ENCODE measurements around the gene HIBCH.
"Not testable (repeated sequence)": the region's sequence is repeated elsewhere in the genome, so short reads cannot be mapped to it uniquely, and the experiment has no call there.

HIBCH gene, protein sequence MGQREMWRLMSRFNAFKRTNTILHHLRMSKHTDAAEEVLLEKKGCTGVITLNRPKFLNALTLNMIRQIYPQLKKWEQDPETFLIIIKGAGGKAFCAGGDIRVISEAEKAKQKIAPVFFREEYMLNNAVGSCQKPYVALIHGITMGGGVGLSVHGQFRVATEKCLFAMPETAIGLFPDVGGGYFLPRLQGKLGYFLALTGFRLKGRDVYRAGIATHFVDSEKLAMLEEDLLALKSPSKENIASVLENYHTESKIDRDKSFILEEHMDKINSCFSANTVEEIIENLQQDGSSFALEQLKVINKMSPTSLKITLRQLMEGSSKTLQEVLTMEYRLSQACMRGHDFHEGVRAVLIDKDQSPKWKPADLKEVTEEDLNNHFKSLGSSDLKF

DNA sequence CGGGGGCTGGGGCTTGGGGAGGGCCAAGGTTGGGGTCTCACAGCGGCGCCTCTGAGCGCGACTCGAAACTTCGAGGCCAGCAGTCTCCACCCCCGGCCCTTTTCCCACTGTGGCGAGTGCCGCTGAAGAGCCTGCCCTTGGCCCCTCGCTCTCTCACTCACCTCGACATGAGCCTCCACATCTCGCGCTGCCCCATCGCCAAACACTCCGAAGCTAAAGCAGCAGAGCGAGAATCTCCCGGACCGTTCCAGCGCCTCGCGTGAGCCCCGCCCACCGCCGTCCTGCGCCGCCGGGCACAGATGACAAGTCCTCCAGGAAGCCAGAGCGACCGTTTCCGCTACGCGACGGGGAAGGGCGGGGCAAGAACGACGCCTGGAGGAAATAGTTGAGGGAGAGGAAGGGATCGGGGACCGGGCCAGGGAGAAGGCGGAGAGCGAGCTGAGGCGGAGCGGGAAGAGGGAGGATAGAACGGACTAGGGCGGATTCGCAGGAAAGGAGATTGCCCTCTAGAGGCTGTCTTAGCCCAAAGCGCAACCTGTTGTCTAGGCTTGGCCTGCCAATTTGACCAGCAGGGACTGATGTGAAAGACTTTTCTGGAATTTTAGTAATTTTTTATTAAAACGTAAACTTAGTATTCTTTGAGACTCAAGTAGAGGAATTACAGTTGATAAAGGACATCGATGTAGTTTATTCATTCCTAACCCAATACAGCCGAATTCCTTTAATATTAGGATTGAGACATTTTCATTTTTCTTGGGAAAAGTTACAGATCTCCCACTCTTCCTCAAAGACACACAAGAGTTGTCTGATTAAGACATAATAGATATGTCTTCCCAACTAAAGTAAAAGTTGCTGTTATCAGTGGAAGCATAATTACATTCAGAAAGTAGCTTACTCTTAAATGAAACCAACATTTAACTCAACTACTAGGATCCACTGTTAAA, at the start of gene HIBCH:
Gene HIBCH, minus strand, starts transcription at position 272 of the 944 bp plus-strand sequence. Its CDS starts 76 bp downstream, at position 196.
- peak; percentile 99 for DNase-seq

DNA sequence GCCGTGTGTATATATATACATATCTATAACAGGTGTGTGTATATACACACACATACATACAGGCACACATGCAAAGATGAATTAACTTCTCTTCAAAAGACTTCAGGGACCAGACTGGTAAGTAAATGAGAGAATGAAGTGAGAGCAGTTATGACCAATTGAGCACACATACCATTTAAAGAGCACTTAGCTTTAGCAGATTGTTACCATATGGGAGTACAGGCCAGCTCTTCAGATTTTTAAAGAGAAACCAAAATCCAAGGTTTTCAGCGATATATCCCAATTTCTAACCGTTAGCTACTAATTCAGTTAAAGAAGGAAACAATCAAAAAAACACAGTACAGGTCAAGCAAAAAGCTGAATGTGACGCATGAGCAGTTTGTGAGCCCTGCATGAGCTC, 47.5 kb upstream of the HIBCH start:
- no peak for DNase-seq

DNA sequence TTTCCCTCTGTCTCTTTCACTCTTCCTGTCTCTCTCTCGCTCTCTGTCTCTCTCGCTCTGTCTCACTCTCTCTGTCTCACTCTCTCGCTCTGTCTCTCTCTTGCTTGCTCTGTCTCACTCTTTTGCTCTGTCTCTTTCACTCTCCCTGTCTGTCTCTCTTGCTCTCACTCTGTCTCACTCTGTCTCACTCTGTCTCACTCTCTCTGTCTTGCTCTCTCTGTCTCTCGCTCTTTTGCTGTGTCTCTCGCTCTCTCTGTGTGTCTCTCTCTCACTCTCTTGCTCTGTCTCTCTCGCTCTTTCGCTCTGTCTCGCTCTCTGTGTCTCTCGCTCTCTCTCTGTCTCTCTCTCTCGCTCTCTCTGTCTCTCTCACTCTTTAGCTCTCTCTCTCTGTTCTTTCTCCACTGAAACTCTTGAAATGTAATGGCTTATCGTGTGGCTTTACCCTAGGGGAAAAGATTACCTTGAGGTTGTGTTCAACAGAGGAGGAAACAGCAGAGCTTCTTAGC, 46.7 kb upstream of the HIBCH start:
- DNase-seq = no peak

DNA sequence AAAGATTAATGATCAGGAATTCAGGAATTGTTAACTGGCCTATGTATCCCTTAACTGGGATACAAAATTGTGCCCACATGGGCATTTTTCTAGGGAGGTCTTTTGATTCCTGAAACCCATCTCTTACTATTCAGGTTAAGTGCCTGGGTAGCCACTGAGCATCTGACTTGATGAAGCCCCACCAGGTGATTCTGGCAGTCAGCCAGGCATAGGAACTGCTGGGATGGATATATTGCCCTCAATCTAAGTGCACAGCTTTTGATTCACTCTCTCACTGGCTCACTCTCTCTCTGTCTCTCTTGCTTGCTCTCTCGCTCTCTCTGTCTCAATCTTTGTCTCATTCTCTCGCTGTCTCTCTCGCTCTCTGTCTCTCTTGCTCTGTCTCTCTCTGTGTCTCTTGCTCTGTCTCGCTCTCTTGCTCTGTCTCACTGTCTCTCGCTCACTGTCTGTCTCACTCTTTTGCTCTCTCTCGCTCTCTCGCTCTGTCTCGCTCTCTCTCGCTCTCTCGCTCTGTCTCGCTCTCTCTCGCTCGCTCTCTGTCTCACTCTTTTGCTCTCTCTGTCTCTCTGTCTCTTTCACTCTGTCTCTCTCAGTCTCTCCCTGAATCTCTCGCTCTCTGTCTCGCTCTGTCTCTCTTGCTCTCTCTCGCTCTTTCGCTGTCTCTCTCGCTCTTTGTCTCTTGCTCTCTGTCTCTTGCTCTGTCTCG, 46.0 kb upstream of the HIBCH start:
- DNase-seq = no peak

DNA sequence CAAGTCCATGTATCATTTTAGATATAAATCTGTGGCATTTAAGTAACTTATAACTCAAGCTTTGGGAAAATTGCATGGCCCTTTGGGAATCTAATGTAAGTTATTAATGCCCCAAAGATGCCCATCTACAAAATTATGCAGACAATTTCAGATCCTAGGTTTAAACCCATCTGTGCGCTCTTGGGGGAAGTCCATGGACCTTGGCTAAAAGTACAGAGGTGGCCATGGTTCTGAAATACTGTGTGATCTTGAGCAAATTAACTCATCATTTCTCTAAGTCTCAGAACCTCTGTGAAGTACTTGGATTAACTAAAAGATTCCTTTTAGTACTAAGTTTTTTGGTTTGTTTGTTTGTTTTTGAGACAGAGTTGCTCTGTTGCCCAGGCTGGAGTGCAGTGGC, 43.3 kb upstream of the HIBCH start:
- no peak for DNase-seq

DNA sequence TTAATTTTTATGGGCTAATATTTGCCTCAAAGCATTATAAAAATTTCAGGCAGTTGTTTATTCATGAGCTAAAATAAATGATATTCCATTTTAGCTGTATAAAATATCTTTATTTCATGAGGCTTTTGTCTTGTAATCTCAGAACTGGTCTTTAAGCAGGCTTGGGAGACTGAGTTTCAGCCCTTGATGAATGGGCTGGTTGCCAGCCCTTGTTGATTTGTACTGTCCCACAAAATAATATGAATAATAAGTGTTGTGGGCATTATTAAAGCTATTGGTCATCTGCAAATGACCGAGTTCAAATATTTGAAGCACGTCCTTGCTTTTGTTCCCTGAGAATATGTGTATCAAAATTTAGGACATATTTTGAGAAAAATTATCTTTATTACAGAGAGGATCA, 41.9 kb upstream of the HIBCH start:
- no peak for DNase-seq

DNA sequence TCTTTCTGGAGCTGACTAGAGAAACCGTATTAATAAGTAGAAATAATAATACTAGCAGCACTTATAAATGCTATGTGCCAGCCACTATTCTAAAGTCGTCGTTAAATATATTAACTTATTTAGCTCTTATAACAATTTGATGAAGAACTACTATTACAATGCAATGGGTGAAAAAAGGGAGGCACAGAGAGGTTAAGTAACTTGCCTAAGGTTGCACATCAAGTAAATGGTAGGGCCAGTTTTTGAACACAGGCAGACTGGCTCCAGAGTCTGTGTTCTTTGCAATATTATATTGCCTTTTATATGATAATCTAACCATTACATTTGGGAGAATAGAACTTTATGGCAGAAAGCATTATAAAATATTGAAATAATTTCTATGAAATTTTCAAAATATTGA, 41.3 kb upstream of the HIBCH start:
- DNase-seq = no peak

DNA sequence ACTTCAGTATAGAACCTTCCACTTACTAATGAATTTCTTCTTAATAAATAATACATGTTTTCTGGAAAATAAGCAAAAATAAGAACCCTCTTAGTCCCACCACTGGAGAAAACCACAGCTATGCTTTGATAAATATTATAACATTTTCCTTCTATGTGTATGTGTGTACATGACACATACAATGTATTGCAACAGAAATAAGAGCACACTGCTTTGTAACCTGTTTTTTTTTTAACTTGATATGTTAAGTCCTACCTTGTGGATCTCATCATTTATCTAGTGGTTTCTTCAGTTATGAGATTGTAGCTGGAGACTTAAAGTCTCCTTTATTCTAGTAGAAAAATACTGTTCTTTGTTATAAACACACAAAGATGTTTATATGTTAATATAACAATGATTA, 40.9 kb upstream of the HIBCH start:
- DNase-seq = no peak

DNA sequence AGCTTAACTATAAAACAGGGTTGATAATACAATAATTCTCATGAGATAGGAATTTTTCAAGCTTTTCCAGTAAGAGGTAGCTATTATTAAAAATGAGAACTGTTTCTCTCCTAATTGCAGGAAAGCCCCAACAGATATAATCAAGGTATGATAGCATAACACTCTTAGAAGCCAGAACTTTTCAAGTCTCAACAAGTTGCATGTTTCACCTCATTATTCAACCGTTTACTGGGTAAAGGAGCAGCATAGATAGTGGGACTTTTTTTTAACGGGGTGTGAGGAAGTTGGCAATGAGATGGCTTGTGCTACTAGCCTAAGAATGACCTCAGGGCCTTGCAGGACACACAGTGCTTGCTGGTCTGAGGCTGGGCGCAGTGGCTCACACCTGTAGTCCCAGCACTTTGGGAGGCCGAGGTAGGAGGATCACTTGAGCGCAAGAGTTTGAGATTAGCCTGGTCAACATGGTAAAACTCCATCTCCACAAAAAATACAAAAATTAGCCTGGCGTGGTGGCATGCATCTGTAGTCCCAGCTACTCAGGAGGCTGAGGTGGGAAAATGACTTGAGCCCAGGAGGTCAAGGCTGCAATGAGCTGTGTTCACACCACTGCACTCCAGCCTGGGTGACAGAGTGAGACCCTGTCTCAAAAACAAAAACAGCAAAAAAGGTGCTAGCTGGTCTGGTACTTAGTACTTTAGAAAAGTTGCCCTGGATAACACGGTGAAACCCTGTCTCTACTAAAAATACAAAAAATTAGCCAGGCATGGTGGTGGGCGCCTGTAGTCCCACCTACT, 39.2 kb upstream of the HIBCH start:
- DNase-seq = not testable (repeated sequence)

DNA sequence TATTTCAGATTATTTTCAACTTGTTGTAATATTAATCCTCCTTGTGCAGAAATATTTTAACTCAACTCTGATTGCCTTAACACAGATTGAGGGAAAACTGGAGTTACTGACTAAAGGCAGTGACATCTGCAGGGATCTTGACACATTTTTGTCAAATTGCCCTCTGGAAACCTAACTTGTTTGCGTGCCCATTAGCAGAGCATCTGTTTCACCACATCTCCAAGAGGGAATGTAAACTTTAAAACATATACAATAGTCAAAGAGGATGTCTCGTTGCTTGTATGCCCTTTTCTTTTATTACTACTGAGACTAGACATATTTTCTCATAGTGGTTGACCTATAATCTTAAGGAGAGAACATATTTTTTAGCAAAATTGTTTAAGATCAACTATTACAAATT, 38.0 kb upstream of the HIBCH start:
- no peak for DNase-seq

DNA sequence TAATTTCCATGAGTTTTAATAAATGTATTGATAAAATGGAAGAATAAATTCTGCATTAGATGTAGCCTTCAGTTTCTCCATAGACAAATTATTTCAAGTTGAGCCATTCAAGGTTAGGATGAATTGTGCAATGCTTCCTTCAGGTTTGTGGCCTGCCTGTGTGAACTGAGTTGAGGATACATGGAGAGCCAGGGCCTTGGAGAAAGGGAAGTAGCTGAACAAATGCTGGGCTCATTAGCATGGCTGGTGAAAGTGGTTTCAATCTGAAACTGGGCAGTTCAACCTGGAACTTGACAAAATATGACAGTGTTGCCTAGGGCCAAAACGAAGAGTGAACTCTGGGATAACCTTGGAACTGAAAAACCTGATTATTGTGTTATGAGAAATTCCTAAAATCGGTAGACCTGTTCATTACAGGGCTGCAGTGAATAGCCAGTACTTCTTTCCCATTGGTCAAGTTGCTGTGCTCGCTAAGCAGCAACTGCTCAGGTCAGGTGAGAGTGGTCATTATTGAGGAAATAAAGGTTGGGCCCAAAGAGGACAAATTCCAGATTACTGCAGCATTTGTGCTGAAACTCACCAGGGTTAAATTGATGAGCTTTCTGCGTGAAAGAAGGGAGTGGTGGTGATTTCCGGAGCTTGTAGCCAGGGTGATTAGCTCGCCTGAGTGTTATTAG, 36.5 kb upstream of the HIBCH start:
- DNase-seq = no peak

DNA sequence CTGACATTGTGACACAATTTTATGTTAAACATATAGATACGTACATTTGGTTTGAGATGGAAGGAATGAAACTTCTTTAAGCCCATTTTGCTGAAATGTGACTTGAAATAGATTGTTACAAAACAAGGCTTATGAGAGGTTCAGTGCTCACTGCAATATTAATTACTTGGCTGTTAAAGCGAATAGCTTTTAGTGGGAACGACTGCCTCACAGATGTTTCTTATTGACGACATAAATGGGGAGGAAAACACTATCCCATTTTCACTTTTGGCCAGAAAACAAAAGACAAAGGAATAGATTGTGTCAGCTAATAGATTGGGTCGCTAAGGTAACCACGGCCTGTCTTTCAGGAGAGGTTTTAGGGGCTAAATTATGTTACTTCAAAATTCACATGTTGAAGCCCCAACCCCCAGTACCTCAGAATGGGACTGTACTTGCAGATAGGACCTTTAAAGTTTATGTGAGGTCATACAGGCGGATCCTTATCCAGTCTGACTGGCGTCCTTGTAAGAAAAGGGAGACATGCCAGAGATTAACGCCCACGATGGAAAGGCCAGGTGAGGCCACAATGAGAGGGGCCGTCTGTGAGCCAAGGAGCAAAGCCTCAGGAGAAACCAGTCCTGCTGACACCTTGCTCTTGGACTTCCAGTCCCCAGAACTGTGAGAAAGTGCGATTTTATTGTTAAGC, 34.5 kb upstream of the HIBCH start:
- DNase-seq = no peak

DNA sequence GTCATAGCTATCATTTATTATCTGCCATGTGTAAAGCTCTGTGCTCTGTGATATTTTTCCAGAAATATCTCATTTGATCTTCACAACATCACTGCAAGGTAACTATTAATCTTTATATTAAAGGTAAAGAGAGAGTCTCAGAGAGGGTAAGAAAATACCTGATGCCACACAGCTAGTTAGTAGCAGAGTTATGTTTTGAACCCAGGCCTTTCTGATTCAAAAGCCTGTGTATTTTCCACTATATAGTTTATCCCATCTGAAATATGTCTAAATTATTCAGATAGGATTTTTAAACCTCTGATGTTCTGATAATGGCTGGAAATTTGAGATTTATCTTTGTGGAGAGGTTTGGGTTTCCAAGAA, 33.9 kb upstream of the HIBCH start:
- DNase-seq = no peak

DNA sequence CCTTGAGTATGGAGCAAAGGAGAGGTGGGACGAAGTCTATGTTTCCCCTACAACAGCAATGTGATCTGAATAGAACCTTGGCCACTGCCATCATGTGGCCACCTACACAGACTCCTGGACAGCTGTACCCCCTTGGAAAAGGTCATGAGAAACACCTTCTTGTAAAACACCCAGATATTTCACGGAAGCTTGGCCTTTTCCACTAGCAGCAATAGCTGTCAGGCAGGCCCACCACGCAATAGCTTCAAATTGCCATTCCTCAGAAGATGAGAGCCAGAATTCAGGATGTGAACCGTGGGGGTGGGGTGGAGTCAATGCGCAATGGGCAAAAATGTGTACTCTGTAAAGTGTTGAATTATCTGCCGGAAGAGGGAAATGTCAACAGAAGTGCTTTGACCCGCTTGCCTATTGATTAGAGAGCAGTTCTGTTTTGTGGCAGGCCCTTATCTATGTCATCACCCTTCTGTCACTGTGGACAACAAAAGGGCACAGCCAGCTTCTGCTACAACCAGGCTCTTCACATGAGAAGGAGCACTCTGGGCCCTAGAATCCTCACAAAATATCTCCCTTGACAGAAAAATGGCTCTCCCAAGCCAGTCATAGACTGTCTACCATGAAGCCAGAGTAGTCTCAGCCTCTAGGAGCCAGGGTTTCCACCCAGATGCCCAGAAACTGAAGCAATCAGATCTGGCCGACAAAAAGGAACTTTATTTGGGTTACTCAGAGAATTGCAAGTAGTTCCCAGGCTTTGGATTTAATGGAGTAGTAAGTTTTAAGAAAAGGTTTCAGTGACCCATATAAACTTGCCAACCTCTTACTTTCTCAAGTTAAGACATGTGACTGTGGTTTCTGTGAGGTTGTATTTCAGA, 33.3 kb upstream of the HIBCH start:
- DNase-seq = no peak

DNA sequence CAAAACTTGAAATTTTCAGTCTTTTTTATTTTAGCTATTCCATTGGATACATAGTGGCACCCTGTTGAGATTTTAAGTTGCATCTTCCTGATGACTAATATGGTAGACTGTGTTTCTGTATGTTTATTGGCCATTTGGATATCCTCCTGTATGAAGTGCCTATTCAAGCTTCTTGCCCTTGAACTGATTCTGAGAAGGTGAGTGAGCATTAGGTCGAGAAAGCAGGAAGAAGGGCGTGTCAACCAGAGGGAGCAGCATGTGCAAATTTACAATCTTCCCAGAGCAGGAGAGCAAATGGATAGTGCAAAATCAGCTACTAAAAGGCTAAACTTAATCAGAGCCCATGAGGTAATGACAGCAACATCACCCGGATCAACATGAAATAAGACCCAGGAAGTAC, 32.3 kb upstream of the HIBCH start:
- no peak for DNase-seq

DNA sequence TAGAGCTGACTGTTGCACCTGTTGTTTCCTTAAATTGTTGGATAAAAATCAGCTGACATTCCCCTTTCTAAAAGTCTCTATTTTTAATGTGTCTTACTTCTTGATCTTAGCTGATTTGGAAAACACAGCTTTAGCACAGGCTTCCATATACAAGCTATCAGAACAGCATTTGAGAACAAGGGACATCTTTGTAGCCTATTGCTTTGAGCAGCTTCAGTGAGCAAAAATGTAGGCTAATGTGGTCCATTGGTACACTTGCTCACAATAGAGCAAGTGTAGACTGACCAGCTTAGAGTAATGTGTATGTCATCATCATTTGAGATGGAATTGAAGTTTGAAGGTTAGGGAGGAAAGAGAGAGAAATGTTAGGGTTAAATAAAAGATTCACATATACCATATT, 30.7 kb upstream of the HIBCH start:
- DNase-seq = no peak

DNA sequence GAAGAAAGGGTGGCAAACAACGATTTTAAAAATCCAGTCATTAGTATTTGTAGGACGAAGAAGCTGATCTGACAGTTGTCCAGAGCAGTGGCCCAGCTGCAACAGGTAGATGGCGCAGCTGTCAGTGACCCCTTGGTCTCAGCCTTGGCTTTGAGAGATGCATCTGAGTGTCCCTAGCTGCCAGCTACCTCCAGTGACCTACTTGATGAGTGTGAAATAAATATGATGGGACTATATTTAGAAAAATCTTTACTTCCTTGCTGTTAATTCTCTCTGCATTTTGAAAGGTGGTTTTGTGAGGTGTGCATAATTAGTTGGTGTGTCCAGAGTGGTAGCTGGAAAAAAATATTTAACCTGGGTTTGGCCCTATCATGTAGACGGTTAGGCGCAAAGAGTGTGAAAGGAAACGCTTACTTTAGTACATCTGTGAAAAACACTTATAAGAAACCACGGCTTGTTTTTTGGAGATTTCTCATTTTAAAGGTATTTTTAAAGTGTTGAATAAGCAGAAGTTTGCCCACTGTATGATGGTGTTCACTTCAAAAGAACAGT, 24.7 kb upstream of the HIBCH start:
- DNase-seq = peak; percentile 58

DNA sequence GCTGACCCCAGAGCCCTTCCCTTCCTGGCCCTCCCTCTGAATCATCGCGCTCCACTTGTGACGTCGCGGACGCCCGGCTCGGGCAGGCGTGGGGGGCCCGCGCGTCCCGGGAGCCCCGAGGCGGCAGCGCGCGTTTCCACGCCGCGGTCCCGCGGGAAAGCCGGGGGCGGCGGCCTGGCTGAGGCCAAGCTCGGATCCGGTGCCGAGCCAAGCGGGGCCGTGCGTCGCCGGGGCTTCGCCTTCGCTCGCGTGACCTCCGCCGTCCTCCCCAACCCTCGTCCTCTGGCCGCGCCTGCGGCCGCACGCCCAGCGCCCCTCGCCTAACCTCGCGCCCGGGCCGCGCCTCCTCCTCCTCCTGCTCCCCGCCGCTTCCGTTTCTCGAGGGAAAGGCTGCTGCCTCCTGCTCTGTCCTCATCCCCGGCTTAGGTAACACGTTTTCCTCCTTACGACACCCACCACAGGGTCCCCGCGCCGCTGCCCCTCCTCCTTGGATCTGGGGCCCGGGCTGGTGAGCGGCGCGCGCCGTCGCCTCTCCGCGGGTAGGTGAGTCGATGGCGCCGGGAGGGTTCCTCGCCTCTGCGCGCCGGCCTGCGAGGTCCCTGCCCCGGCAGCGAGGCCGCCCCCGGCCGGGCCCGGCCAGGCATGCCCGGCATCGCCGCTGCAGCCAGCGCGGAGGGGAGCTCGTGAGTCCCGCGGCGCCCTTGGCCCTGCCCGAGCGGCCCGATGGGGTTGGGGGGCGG, 24.1 kb upstream of the HIBCH start, which contains the start of gene INPP1:
Gene INPP1, plus strand, starts transcription at position 54 of the 740 bp plus-strand sequence. CDS start 16,514 bp downstream, outside the sequence.
- DNase-seq = peak; percentile 82

DNA sequence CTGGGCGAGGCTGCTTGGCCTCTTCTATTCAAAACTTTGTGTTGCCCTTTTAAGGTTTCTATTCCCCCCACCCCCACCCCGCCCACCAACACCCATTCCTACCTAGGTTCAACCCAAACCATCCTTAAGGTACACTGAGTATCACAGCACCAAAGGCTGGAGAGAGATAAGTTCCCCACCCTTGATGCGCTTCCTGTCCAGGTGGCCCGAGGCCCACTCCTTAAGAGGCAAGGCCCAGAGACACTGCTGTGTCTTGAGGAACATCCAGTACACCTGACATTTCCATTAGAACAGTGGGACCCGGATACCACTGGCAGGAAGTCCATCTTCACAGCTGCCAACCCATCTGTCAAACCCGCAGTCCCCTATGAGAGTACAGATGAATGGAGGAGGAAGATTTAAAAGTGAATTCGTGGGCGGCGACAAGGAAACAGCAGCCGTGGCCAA, 23.5 kb upstream of the HIBCH start:
- no peak for DNase-seq

Data from right hindlimb (tissue), 1 donor.